Transverse colon (tissue), 4 donors: ENCODE results near the gene CDC42. TPM values are rescaled to one million over a fixed set of nuclear protein-coding genes. Genes with fewer than 3 reads are reported as not detected.

Experiments
- DNase-seq: peaks from one replicate; pipeline ENCODE4 v3.0.0-alpha.2; 2019
- H3K27ac ChIP-seq, 4 donors: fragments of 200-600 bp; sonication (generic); 2 replicates each; pipeline ENCODE4 v1.5.1; 2016 to 2018; ENCODE audit warnings: inconsistent platforms in 4 of 4
- H3K27me3 ChIP-seq: fragments of 200-600 bp; sonication (generic); 2 replicates; pipeline ENCODE4 v1.5.1; 2017; ENCODE audit warnings: inconsistent platforms
- H3K36me3 ChIP-seq, 4 donors: fragments of 200-600 bp; sonication (generic); 2 replicates each; pipeline ENCODE4 v1.5.1; 2017 to 2019; ENCODE audit warnings: inconsistent platforms in 4 of 4
- H3K4me1 ChIP-seq, 4 donors: fragments of 200-600 bp; sonication (generic); 2 replicates each; pipeline ENCODE4 v1.5.1; 2017 to 2020; ENCODE audit warnings: inconsistent platforms in 4 of 4
- H3K4me3 ChIP-seq, 4 donors: fragments of 200-600 bp; sonication (generic); 1 replicate in 1 of 4; 2 replicates in 3 of 4; pipeline versions ENCODE4 v1.5.1 to v1.6.1; 2017 to 2019; ENCODE audit warnings: inconsistent platforms in 4 of 4
- H3K9me3 ChIP-seq, 2 donors: fragments of 200-600 bp; sonication (generic); 2 replicates each; pipeline ENCODE4 v1.5.1; 2017 to 2019; ENCODE audit warnings: inconsistent platforms in 2 of 2
- CTCF ChIP-seq, 5 experiments: fragments of 200-600 bp in 3 of 5; fragments of 450-650 bp in 2 of 5; sonication (generic) in 3 of 5; IDR thresholded peaks; 1 replicate in 2 of 5; 2 replicates in 3 of 5; pipeline ENCODE4 v1.5.1; 2016 to 2017; ENCODE audit warnings: antibody characterized with exemption in 5 of 5, inconsistent platforms in 3 of 5, mild to moderate bottlenecking in 2 of 5, moderate library complexity in 1 of 5
- EP300 ChIP-seq: sonication (generic); formaldehyde crosslinking; IDR thresholded peaks from one replicate; pipeline ENCODE4 v1.6.1; 2017; ENCODE audit warnings: antibody characterized with exemption, low read depth
- POLR2A ChIP-seq: fragments of 450-650 bp; IDR thresholded peaks from one replicate; pipeline ENCODE4 v1.6.1; 2016; ENCODE audit warnings: antibody characterized with exemption, mild to moderate bottlenecking, moderate library complexity
- POLR2AphosphoS5 ChIP-seq, 3 donors: sonication (generic); formaldehyde crosslinking; IDR thresholded peaks; one replicate each; pipeline ENCODE4 v1.6.1; 2016; ENCODE audit warnings: antibody characterized with exemption in 3 of 3
- WGBS, 2 donors: methylation state at CpG; one replicate each; pipeline ENCODE4 v1.1.5; 2018; ENCODE audit warnings: low coverage in 1 of 2; 5-methylcytosine and 5-hydroxymethylcytosine counted together
- in situ Hi-C, 4 donors: fragments of 200-750 bp; cut with MboI; loops; one replicate each; pipeline versions ENCODE4 v1.15.0 to v1.15.1; 2017; ENCODE audit warnings: low sequenced_read_pairs in 3 of 4, low pct_ligation_motif_present in 1 of 4, low pct_unique_long_range_greater_than_20kb in 1 of 4
- intact Hi-C: fragments of 100-400 bp; cut with DNase I; formaldehyde crosslinking; loops from one replicate; pipeline ENCODE4 v1.15.1; 2023; ENCODE audit warnings: low total_unique reads
- total RNA-seq, 4 donors: library from RNA; depleted of rRNA; stranded (reverse); fragments of >200 nt; gene quantifications; one replicate each; pipeline ENCODE4 v1.1.0, GENCODE V29; 2016

Gene CDC42
- total RNA-seq, 4 donors from 2014 or later, result 140 to 245 (median 174) TPM

GRCh38 chr1:22124592-22125229 is 72.2 kb downstream of the CDC42 start:
- no peaks in the 10 kb centered on the region for H3K36me3 ChIP-seq
- no peaks in the 10 kb centered on the region for H3K27me3 ChIP-seq
- in situ Hi-C loops (loop anchor here in 2 of 4 donors (25.0 kb wide), 2 partner anchors 288 to 513 kb away; partner anchors contain the start of genes C1QA (in 2 of the 2) and C1QC (in 2 of the 2)), intact Hi-C loops (no loop called here)
- H3K4me1 ChIP-seq, result no peaks in the 10 kb centered on the region
- 93% methylated on average over 8 of the region's 8 CpGs; no CpG with 5 or more reads in 1 of the 2 donors for WGBS, 2 donors
- no peak for DNase-seq
- no peak overlapping the region for H3K27ac ChIP-seq
- H3K4me3 ChIP-seq, result no peak overlapping the region
- no peaks in the 10 kb centered on the region for H3K9me3 ChIP-seq
- TF ChIP-seq CTCF (IDR thresholded peaks at IDR 0.05), result no peak
- no peak for TF ChIP-seq EP300
- TF ChIP-seq POLR2AphosphoS5 (IDR thresholded peaks at IDR 0.05), result no peak
- TF ChIP-seq POLR2A, result no peak

GRCh38 chr1:22126531-22126930 is 74.0 kb downstream of the CDC42 start:
- no peaks in the 10 kb centered on the region for H3K4me1 ChIP-seq
- intact Hi-C loops (no loop called here), in situ Hi-C loops (loop anchor here in 2 of 4 donors (25.0 kb wide), 2 partner anchors 286 to 511 kb away; partner anchors contain the start of genes C1QA (in 2 of the 2) and C1QC (in 2 of the 2))
- H3K27ac ChIP-seq, result no peak overlapping the region
- H3K36me3 ChIP-seq, result no peaks in the 10 kb centered on the region
- H3K27me3 ChIP-seq, result no peaks in the 10 kb centered on the region
- no peak for DNase-seq
- H3K9me3 ChIP-seq, result no peaks in the 10 kb centered on the region
- no peak for TF ChIP-seq POLR2AphosphoS5 (IDR thresholded peaks at IDR 0.05)
- no peak for TF ChIP-seq POLR2A
- no peak for TF ChIP-seq EP300
- no peak for TF ChIP-seq CTCF (IDR thresholded peaks at IDR 0.05)
- H3K4me3 ChIP-seq, result no peak overlapping the region
- WGBS, 2 donors, result 80% methylated on average over 1 to 12 of the region's 12 CpGs

GRCh38 chr1:22127248-22127647 is 74.7 kb downstream of the CDC42 start:
- intact Hi-C loops (no loop called here), in situ Hi-C loops (loop anchor here in 2 of 4 donors (25.0 kb wide), 2 partner anchors 285 to 510 kb away; partner anchors contain the start of genes C1QA (in 2 of the 2) and C1QC (in 2 of the 2))
- 72% methylated on average over 6 of the region's 6 CpGs; no CpG with 5 or more reads in 1 of the 2 donors for WGBS, 2 donors
- DNase-seq, result no peak
- Histone ChIP-seq H3K27ac (no peak overlapping the region), H3K9me3 (no peaks in the 10 kb centered on the region), H3K4me1 (peaks cover 0 to 4% (median 2%) of the 10 kb centered on the region in 4 donors), H3K4me3 (no peak overlapping the region), H3K36me3 (no peaks in the 10 kb centered on the region), H3K27me3 (no peaks in the 10 kb centered on the region)
- no peak for TF ChIP-seq CTCF (IDR thresholded peaks at IDR 0.05)

GRCh38 chr1:22127731-22128130 is 75.2 kb downstream of the CDC42 start:
- peaks cover 0 to 6% (median 2%) of the 10 kb centered on the region in 4 donors for H3K4me1 ChIP-seq
- TF ChIP-seq POLR2A, result no peak
- TF ChIP-seq POLR2AphosphoS5 (IDR thresholded peaks at IDR 0.05), result no peak
- TF ChIP-seq EP300, result no peak
- no peak overlapping the region for H3K4me3 ChIP-seq
- no peak for DNase-seq
- intact Hi-C loops (no loop called here), in situ Hi-C loops (loop anchor here in 2 of 4 donors (25.0 kb wide), 2 partner anchors 285 to 510 kb away; partner anchors contain the start of genes C1QA (in 2 of the 2) and C1QC (in 2 of the 2))
- WGBS, 2 donors, result 75 to 99% methylated on average over 2 to 3 of the region's 3 CpGs
- no peaks in the 10 kb centered on the region for H3K27me3 ChIP-seq
- H3K9me3 ChIP-seq, result no peaks in the 10 kb centered on the region
- H3K27ac ChIP-seq, result no peak overlapping the region
- H3K36me3 ChIP-seq, result no peaks in the 10 kb centered on the region
